Right atrium auricular region (tissue), 2 donors: Measurements from ENCODE around the gene RSAD1. TPM values are rescaled to one million over a fixed set of nuclear protein-coding genes. Genes with fewer than 3 reads are reported as not detected.

Experiments
- DNase-seq: peaks from one replicate; pipeline ENCODE4 v3.0.0-alpha.2; 2019; ENCODE audit warnings: low spot score
- H3K27ac ChIP-seq, 2 donors: fragments of 200-600 bp; sonication (generic); 1 replicate in 1 of 2; 2 replicates in 1 of 2; pipeline ENCODE4 v1.5.1; 2016 to 2019
- H3K27me3 ChIP-seq, 2 donors: fragments of 200-600 bp; sonication (generic); one replicate each; pipeline versions ENCODE4 v1.5.1 to v1.6.0; 2017 to 2019
- H3K36me3 ChIP-seq: fragments of 200-600 bp; sonication (generic); one replicate; pipeline ENCODE4 v1.5.1; 2016
- H3K4me1 ChIP-seq, 2 donors: fragments of 200-600 bp; sonication (generic); one replicate each; pipeline versions ENCODE4 v1.5.1 to v1.6.0; 2017 to 2019
- H3K4me3 ChIP-seq, 2 donors: fragments of 200-600 bp; sonication (generic); 1 replicate in 1 of 2; 2 replicates in 1 of 2; pipeline ENCODE4 v1.5.1; 2017 to 2019; ENCODE audit warnings: mild to moderate bottlenecking in 1 of 2, moderate library complexity in 1 of 2
- H3K9me3 ChIP-seq, 2 donors: fragments of 200-600 bp; sonication (generic); one replicate each; pipeline ENCODE4 v1.5.1; 2019
- CTCF ChIP-seq, 2 donors: fragments of 200-600 bp; sonication (generic); IDR thresholded peaks; one replicate each; pipeline ENCODE4 v1.5.1; 2019; ENCODE audit warnings: antibody characterized with exemption in 2 of 2
- total RNA-seq, 2 donors: library from RNA; depleted of rRNA; stranded (reverse); fragments of >200 nt; gene quantifications; one replicate each; pipeline ENCODE4 v1.1.0, GENCODE V29; 2016

RSAD1 gene
- total RNA-seq, 2 donors from 2014 or later, result 19.1 to 19.3 TPM

DNA sequence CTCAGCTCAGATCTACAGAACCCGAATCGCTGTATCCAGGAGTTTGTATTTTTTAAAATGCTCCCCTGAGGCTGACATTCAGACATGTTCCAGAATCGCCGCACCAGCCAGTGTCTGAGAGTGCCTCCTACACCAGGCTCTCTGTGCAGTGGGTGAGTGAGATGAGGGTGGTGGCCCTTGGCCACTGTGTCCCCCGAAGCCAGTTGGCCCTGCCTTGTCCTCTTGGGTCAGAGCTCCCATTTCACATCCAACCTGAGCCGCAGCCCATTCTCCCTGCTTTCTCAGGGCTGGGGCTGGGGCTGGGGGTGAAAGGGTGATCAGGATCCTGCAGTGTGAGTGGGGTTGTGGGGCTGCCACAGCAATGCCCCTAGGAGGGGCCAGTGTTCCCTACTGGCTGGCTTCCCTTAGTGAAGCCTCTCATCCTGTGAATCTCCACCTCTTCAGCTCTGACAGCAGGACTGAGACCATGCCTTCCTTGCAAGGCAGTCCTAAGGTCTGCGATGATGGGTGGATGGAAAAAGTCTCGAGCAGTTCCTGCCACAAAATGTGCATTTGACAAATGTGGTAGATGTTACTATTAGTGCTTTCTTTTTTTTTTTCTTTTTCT is 16.7 kb downstream of the RSAD1 start:
- DNase-seq, result no peak
- TF ChIP-seq CTCF (IDR thresholded peaks at IDR 0.05), result no peak
- no peak overlapping the region for H3K4me3 ChIP-seq
- H3K4me1 ChIP-seq, result no peaks in the 10 kb centered on the region
- no peaks in the 10 kb centered on the region for H3K27me3 ChIP-seq
- H3K36me3 ChIP-seq, result no peaks in the 10 kb centered on the region
- no peaks in the 10 kb centered on the region for H3K9me3 ChIP-seq
- no peak overlapping the region for H3K27ac ChIP-seq

GRCh38 chr17:50495918-50496317 is 17.3 kb downstream of the RSAD1 start:
- H3K27me3 ChIP-seq, result no peaks in the 10 kb centered on the region
- H3K27ac ChIP-seq, result no peak overlapping the region
- H3K4me3 ChIP-seq, result no peak overlapping the region
- no peaks in the 10 kb centered on the region for H3K36me3 ChIP-seq
- H3K9me3 ChIP-seq, result no peaks in the 10 kb centered on the region
- no peak for DNase-seq
- TF ChIP-seq CTCF (IDR thresholded peaks at IDR 0.05), result no peak
- H3K4me1 ChIP-seq, result no peaks in the 10 kb centered on the region

DNA sequence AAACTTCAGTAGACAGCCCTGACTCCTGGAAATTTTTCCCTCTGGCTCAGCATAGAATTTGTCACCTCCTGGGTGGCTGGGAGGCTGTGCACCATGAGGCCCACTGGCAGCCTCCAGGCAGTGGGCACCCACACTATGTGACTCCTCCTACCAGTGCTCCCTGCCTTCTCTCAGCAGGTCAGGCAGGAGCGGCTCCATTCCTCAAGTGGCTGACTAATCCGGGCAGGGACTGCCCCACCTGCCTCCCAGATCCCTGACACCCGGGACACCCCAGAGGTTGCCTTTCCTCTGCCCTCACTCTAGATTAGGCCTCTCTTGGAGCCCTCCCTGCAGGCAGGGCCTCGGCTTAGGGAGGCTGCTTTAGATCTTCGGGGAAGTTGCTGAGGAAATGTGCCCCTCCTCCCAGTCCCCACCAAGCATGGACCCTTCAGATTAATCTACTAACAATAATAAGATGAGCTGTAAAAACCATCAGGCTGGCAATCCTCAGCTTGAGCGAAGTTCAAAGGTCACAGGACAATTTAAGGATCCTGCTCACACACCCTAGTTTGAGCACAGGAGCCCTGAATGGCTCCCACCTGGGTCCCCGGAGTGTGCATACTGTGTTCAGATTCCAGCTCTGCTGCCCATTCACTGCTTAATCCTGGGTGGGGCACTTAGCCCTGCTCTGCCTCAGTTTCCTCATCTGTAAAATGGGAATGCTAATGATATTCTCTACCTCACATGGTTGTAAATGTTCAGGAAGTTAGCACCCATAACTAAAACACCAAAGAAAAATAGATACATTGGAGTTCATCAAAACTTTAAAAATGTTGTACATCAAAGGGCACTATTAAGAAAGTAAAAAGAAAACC is 19.6 kb downstream of the RSAD1 start:
- Histone ChIP-seq H3K4me1 (no peaks in the 10 kb centered on the region), H3K27ac (no peak overlapping the region), H3K4me3 (no peak overlapping the region), H3K27me3 (no peaks in the 10 kb centered on the region), H3K9me3 (no peaks in the 10 kb centered on the region), H3K36me3 (no peaks in the 10 kb centered on the region)
- DNase-seq, result no peak
- TF ChIP-seq CTCF (IDR thresholded peaks at IDR 0.05), result no peak

DNA sequence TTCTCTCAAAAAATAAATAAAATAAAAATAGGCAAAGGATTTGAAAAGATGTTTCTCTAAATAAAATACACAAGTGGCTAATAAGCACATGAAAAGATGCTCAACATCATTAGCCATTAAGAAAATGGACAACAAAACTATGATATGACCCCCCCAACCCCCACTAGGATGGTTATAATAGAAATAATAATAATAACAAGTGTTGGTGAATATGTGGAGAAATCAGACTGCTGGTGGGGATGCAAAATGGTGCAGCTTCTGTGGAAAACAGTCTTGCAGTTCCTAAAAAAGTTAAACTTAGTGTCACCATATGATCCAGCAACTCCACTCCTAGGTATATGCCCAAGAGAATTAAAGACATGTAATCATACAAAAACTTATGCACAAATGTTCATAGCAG is 20.6 kb downstream of the RSAD1 start:
- Histone ChIP-seq H3K4me1 (no peaks in the 10 kb centered on the region), H3K9me3 (no peaks in the 10 kb centered on the region), H3K27me3 (no peaks in the 10 kb centered on the region), H3K27ac (no peak overlapping the region), H3K36me3 (no peaks in the 10 kb centered on the region), H3K4me3 (no peak overlapping the region)
- no peak for DNase-seq
- no peak for TF ChIP-seq CTCF (IDR thresholded peaks at IDR 0.05)

GRCh38 chr17:50499721-50500120 is 21.1 kb downstream of the RSAD1 start:
- Histone ChIP-seq H3K4me1 (no peaks in the 10 kb centered on the region), H3K9me3 (no peaks in the 10 kb centered on the region), H3K4me3 (no peak overlapping the region), H3K27ac (no peak overlapping the region), H3K27me3 (no peaks in the 10 kb centered on the region), H3K36me3 (no peaks in the 10 kb centered on the region)
- DNase-seq, result no peak
- no peak for TF ChIP-seq CTCF (IDR thresholded peaks at IDR 0.05)
